RKO (cell line): Measurements from ENCODE around the gene OVOL3.

Experiments
- DNase-seq: peaks from one replicate; pipeline ENCODE4 v3.0.0-alpha.2; 2016; ENCODE audit warnings: low spot score

The OVOL3 gene

DNA sequence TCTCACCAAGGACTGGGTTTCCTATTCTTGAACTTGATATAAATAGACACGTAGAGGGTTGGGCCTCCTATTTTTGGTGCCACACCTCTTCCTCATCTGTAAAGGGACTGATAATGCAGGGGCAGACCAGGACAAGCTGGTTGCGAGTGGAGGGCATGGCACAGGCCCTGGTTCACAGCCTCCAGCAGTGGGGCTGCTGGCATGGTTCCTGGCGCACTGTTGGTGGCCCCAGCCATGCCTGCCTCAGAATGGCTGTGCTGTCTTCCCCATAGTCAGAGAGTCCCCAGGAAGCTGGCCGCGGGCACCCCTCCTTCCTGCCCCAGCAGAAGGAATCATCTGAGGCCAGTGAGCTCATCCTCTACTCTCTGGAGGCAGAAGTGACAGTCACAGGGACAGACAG, 10.5 kb upstream of the OVOL3 start:
- DNase-seq = no peak

GRCh38 chr19:36101550-36102327, 9.2 kb upstream of the OVOL3 start:
- no peak for DNase-seq

DNA sequence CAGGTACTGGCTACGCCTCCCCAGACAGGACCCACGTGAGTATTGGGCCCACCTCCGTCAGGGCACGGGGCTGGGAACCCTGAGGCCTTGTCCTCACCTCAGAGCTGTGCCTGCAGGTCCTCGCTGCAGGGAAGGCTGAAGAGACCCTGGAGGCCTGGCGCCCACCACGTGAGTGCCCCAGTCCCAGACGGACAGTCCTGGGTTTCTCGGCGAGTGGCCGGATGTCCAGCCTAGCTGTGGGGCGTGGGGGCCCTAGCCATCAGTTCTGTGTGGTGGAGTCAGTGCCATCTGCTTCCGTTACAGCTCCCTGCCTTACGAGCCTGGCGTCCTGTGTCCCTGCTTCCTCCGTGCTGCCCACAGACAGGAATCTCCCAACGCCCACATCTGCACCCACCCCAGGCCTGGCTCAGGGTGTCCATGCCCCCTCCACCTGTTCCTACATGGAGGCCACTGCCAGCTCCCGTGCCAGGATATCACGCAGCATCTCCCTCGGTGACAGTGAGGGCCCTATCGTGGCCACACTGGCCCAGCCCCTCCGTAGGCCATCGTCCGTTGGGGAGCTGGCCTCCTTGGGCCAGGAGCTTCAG, 7.8 kb upstream of the OVOL3 start:
- no peak for DNase-seq

DNA sequence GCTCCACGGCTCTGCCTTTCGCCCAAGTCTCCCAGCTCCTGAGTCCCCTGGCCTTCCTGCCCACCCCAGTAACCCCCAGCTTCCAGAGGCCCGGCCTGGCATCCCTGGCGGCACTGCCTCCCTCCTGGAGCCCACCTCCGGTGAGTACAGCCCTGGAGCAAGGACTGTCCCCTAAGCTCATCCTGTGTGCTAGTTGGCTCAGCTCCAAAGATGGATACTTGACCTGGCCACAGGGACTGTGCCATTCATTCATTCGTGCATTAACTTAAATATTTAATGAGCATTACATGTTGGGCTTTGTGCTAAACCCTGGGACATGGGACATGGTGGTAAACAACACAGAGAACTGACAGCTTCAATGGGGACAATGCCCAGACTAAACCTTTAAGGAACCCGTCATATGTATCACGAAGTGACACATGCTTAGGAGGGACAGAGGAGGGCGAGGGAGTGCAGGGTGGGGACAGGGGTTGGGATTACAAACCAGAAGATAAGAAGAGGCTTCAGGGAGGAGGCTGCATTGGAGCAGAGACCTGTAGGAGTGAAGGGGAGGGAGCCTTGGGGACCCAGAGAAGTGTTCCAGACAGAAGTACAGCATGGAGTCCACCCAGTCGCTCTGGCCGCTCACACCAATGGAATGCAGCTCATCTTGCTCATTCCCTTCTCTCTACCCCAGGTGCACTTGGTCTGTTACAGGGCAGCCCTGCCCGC, 6.9 kb upstream of the OVOL3 start:
- peak; percentile 24 for DNase-seq

GRCh38 chr19:36106441-36106840, 4.5 kb upstream of the OVOL3 start:
- DNase-seq = no peak

- DNase-seq = no peak
Observed at GRCh38 chr19:36106991-36107390, 4.0 kb upstream of the OVOL3 start.

DNA sequence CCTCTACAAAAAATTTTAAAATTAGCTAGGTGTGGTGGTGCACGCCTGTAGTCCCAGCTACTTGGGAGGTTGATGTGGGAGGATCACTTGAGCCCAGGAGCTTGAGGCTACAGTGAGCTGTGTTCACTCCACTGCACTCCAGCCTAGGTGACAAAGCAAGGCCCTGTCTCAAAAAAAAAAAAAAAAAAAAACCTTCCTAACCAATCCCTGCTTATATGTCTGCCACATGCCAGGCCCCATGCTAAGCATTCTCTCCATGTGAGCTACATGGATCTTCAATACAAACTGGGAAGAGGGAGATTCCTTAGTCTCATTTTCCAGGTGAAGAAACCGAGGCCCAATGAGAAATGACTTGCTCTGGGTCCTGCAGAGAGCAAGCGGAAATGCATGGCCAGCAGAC, 2.3 kb upstream of the OVOL3 start:
- DNase-seq = no peak

DNA sequence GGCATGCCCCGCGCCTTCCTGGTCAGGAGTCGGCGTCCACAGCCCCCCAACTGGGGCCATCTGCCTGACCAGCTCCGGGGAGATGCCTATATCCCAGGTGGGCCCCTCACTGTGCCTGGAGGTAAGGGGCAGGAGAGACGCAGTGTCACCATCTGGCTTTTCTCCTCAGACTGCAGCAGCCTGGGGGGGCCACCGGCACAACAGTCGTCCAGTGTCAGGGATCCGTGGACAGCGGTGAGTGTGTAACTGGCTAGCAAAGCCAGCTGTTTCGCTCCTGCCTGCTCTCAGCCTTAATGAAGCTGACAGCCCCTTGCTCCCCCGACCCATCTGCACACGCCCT, 227 bp downstream of the OVOL3 start:
- no peak for DNase-seq

GRCh38 chr19:36112678-36113077, 1.7 kb downstream of the OVOL3 start:
- DNase-seq = no peak

DNA sequence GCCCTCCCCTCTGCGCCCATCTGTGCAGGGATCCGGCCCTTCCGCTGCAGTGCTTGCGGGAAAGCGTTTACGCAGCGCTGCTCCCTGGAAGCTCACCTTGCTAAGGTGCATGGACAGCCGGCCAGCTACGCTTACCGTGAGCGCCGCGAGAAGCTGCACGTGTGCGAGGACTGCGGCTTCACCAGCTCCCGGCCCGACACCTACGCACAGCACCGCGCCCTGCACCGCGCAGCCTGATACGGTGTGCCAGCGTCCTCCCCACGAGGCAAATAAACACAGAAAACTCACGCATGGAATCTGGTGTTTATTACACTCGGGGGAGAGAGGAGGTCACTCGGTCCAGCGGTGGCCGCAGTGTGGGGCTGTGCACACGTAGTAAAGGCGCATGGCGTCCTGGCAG, 2.5 kb downstream of the OVOL3 start:
- DNase-seq = no peak

DNA sequence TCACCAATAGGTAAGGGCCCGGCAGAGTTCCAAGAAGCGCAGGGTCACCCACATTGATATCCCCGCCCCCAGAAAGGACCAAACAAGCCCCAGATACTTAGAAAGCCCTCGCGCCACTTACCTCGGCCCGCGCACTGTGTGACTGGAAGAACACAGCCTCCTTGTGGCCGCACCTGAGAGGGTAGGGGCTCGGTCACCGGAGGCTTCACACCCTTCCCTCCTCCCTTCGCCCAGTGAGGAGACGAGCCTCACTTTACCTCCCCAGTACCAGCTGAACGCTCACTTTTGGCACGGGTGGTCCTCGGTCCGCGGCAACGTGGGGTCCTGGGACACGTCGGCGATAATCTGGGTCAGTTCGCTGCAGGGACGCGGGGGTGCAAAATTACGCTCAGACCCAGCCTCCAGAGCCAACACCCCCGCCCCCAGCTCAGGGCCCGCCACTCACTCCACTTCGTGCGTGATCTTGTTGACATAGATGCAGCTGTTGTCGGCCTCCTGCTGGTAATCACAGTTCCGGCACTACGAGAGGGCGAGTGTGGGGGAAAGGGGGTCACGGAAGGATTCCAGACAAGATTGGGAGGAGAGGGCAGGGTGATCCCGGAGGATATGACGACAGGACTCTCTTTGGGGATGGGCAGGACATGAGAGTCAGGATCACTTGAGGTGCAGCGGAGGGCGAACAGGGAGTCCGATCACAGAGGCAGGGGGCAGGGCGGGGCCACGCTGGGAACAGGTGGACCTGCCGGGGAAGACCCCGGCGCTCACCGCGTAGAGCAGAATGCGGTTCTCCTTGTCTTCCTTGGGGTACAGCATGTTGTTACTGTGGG, 3.2 kb downstream of the OVOL3 start:
- DNase-seq = peak; percentile 48

DNA sequence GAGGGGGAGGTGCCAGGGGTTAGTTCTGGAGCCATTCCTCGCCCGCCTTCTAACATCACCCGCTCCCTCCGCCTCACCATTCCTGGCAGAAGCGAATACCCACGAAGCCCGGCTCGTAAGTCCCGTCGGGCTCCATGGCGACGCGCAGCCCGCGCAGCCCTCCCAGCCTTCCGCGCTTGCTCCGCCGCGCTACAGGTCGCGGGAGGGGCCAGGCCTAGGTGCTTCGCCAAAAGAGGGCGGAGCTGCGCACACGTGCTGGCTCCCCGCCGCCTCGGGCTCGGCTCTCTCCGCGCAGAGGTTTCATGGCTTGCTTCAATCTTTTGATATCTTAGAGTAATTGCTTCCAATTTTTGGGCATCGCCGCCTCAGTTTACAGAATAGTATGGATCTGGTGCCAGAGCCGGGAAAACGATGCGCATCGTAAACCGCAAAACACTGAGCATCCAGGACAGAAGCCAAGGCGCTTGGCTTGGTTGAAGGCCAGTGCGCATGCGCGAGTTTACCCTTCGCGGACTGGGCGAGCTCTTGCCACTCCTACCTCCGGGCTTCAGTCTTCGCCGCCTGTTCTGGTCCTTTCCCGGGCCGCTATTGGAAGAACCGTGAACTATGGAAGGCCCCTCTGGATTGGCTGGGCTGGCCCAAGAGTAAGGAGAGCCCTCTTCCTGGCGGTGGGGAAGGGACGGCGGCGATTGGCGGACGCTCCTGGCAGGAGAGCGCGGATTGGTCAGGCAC, 3.9 kb downstream of the OVOL3 start, which contains the start of gene POLR2I:
POLR2I (minus strand) TSS at position 155 of the 732 bp plus-strand sequence; CDS start at position 136, 19 bp downstream.
- peak; percentile 100 for DNase-seq

GRCh38 chr19:36115453-36116343, 4.8 kb downstream of the OVOL3 start, which contains the start of gene TBCB:
Gene TBCB, plus strand, starts transcription at chr19:36115468. Its CDS starts 93 bp downstream, at chr19:36115561.
- DNase-seq = peak; percentile 43

DNA sequence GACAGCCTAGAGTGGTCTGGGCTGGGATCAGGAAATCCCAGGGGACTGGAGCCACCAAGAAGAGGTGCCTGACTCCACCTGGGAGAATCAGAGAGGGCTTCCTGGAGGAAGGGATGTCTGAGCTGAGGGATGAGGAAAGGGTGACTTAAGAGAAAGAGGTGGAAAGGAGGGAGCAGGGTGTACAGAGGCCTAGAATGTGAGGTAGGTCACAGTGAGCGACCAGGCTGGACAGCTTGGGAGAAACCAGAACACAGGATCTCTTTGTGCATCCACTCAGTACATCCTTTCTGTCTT, 5.3 kb downstream of the OVOL3 start:
- DNase-seq = no peak

GRCh38 chr19:36120092-36120983, 9.4 kb downstream of the OVOL3 start:
- no peak for DNase-seq

GRCh38 chr19:36120984-36121358, 10.0 kb downstream of the OVOL3 start:
- no peak for DNase-seq

DNA sequence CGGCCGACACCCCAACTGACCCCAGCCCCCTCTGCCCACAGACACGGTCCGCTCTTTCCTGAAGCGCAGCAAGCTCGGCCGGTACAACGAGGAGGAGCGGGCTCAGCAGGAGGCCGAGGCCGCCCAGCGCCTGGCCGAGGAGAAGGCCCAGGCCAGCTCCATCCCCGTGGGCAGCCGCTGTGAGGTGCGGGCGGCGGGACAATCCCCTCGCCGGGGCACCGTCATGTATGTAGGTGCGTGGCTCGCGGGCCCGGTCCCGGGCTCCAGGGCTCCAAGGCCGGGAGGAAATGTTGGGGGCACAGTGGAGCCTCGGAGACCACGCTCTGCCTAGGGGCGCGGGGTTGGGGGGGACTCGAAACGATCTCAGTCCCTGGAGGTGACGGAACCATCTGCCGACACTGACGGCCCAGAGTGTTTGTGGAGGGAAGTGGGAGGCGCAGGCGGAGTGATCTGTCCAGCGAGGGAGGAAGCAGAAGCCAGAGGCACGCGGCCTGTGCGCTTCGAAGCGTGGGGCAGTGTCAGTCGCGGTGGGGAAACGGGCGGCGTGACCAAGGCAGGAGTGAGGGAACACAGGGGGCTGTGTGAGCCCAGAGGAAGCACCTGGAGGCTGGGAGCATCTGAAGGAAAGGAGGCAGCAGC, 10.7 kb downstream of the OVOL3 start:
- DNase-seq = no peak

DNA sequence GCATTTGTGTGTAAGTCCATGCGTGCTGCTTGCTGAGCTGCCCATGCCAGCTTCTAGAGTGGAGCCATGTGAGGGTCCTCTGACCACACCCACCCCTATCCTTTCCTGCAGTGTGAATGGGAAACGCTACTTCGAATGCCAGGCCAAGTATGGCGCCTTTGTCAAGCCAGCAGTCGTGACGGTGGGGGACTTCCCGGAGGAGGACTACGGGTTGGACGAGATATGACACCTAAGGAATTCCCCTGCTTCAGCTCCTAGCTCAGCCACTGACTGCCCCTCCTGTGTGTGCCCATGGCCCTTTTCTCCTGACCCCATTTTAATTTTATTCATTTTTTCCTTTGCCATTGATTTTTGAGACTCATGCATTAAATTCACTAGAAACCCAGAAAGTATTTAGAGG, 14.6 kb downstream of the OVOL3 start:
- no peak for DNase-seq

- no peak for DNase-seq
Observed at GRCh38 chr19:36128392-36128736, 17.4 kb downstream of the OVOL3 start.
